SK-N-MC (cell line): ENCODE results near the gene USP10.

ENCODE experiments used
- EZH2 ChIP-seq: fragments of 200-600 bp; sonication (generic); IDR thresholded peaks from one replicate; pipeline ENCODE4 v1.6.1; 2017; ENCODE audit warnings: antibody characterized with exemption
- FOXP2 ChIP-seq: optimal IDR thresholded peaks from 2 replicates; pipeline ENCODE3; 2011; ENCODE audit warnings: mild to moderate bottlenecking, moderate library complexity; ENCODE audit not compliant: insufficient read depth; ENCODE audit errors: extremely low read length, control extremely low read depth
- POLR2AphosphoS5 ChIP-seq: IDR thresholded peaks from 2 replicates; pipeline ENCODE4 v1.6.1; 2012; ENCODE audit warnings: mild to moderate bottlenecking, low read depth, low read length, borderline replicate concordance

DNA sequence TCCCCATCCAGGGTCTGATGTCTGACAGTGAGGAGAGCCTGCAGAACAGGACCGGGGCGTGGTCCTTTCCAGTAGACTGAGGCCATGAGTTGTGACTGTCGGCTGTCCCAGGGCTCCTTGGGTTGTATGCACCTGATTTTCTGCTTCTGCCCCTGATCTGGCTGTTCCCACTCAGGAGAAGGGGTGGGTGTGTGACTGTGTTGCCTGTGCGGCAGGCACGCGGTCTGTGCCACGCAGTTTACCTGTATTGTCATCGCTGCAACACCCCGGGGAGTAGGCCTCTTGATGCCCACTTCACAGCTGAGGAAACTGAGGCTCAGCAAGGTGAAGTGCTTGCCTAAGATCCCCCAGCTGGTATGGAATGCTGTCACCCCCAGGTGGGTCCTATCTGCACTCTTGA, 121.4 kb downstream of the USP10 start:
- no peak for TF ChIP-seq POLR2AphosphoS5
- TF ChIP-seq EZH2 = no peak
- no peak for TF ChIP-seq FOXP2
